IPS-11a (cell line): ENCODE data around the gene PILRB.
"Not testable (repeated sequence)": the region's sequence is repeated elsewhere in the genome, so short reads cannot be mapped to it uniquely, and the experiment has no call there.

Experiments used
- H3K4me3 ChIP-seq: one replicate; pipeline ENCODE4 v1.5.1; 2013; ENCODE audit warnings: low read depth, low read length, control low read depth

PILRB gene

GRCh38 chr7:100353685-100354330 lies 4.1 kb upstream of the PILRB start:
- H3K4me3 ChIP-seq, result no peak overlapping the region

- H3K4me3 ChIP-seq, result no peak overlapping the region
These were observed 1.4 kb upstream of the PILRB start for GRCh38 chr7:100356416-100357068.

GRCh38 chr7:100357131-100357561 lies 771 bp upstream of the PILRB start:
- no peak overlapping the region for H3K4me3 ChIP-seq

GRCh38 chr7:100358857-100359212 lies 918 bp downstream of the PILRB start:
- H3K4me3 ChIP-seq, result no peak overlapping the region

- no peak overlapping the region for H3K4me3 ChIP-seq
These were observed 2.4 kb downstream of the PILRB start for GRCh38 chr7:100360135-100360854.

- no peak overlapping the region for H3K4me3 ChIP-seq
These were observed 5.2 kb downstream of the PILRB start for GRCh38 chr7:100363098-100363497.

GRCh38 chr7:100363797-100364196 lies 5.9 kb downstream of the PILRB start:
- H3K4me3 ChIP-seq, result not testable (repeated sequence)

- no peak overlapping the region for H3K4me3 ChIP-seq
These were observed 6.6 kb downstream of the PILRB start for GRCh38 chr7:100364480-100364879.

- not testable (repeated sequence) for H3K4me3 ChIP-seq
These were observed 8.1 kb downstream of the PILRB start for GRCh38 chr7:100365998-100366367.

- no peak overlapping the region for H3K4me3 ChIP-seq
These were observed 8.7 kb downstream of the PILRB start for GRCh38 chr7:100366411-100367250.

- H3K4me3 ChIP-seq, result no peak overlapping the region
These were observed 9.3 kb downstream of the PILRB start for GRCh38 chr7:100367251-100367620.

- H3K4me3 ChIP-seq, result no peak overlapping the region
These were observed 10.0 kb downstream of the PILRB start for GRCh38 chr7:100367676-100368613.

- H3K4me3 ChIP-seq, result no peak overlapping the region
These were observed 11.2 kb downstream of the PILRB start for GRCh38 chr7:100369105-100369504.

GRCh38 chr7:100370303-100370702 lies 12.4 kb downstream of the PILRB start:
- no peak overlapping the region for H3K4me3 ChIP-seq

GRCh38 chr7:100370746-100371145 lies 12.8 kb downstream of the PILRB start:
- H3K4me3 ChIP-seq, result no peak overlapping the region

- no peak overlapping the region for H3K4me3 ChIP-seq
These were observed 13.7 kb downstream of the PILRB start for GRCh38 chr7:100371561-100372171.

- no peak overlapping the region for H3K4me3 ChIP-seq
These were observed 14.3 kb downstream of the PILRB start for GRCh38 chr7:100372256-100372655.

GRCh38 chr7:100372694-100373093 lies 14.8 kb downstream of the PILRB start:
- H3K4me3 ChIP-seq, result no peak overlapping the region

- H3K4me3 ChIP-seq, result no peak within 1 kb of the TSS
These were observed 15.4 kb downstream of the PILRB start, which contains the start of gene PILRA for GRCh38 chr7:100373261-100373831. Gene PILRA (plus strand): TSS chr7:100373487. CDS start chr7:100373657, 170 bp downstream.
